KOPT-K1 (cell line): Measurements from ENCODE around the gene RPS18.

Experiments
- H3K27ac ChIP-seq: fragments of 200-600 bp; sonication (generic); 2 replicates; pipeline ENCODE4 v1.5.1; 2016; ENCODE audit warnings: antibody characterized with exemption, mild to moderate bottlenecking, low read depth, low read length; ENCODE audit not compliant: poor library complexity, severe bottlenecking
- H3K36me3 ChIP-seq: fragments of 200-600 bp; sonication (generic); 2 replicates; pipeline ENCODE4 v1.5.1; 2017; ENCODE audit warnings: antibody characterized with exemption, mild to moderate bottlenecking, low read length, moderate library complexity; ENCODE audit not compliant: insufficient read depth
- H3K9me3 ChIP-seq: fragments of 200-600 bp; sonication (generic); 2 replicates; pipeline ENCODE4 v1.5.1; 2017; ENCODE audit warnings: antibody characterized with exemption, low read length, mild to moderate bottlenecking; ENCODE audit not compliant: insufficient read depth, poor library complexity, severe bottlenecking

The RPS18 gene

DNA sequence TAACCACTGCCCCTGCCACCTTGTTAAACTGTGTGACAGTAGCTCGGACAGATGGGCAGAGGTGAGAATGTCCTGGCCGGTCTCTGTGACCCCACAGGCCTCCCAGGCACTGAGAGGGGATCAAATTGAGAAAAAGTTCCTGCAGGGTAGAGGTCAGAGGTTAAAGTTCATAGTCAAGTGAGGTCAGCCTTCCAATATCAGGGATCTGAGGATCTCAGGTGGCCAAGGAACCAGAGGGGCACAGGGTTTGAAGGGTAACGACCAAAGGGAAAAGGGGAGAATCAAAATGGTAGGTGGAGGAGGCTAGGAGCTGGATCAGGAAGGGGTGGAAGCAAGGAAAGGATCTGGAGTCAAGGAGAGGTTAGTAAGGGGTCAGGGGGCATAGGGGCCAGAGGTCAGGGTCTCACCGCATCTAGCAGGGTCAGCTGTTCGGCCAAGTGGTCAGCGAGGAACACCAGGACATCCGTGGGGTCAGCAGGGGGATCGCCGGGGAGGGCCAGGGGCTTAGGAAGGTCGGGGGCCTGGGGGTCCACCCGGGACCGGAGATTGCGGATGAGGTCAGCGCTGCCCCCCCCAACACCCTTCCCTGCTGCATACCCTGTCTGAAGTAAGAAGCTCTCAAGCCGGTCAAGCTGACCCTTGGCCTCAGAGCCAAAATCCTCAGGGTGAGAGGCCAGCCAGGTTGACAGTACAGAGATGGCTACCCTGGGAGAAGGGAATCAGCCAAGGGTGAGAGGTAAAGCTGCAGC is 23.9 kb downstream of the RPS18 start:
- Histone ChIP-seq H3K9me3 (no peaks in the 10 kb centered on the region), H3K27ac (no peak overlapping the region), H3K36me3 (peaks cover 59% of the 10 kb centered on the region)

DNA sequence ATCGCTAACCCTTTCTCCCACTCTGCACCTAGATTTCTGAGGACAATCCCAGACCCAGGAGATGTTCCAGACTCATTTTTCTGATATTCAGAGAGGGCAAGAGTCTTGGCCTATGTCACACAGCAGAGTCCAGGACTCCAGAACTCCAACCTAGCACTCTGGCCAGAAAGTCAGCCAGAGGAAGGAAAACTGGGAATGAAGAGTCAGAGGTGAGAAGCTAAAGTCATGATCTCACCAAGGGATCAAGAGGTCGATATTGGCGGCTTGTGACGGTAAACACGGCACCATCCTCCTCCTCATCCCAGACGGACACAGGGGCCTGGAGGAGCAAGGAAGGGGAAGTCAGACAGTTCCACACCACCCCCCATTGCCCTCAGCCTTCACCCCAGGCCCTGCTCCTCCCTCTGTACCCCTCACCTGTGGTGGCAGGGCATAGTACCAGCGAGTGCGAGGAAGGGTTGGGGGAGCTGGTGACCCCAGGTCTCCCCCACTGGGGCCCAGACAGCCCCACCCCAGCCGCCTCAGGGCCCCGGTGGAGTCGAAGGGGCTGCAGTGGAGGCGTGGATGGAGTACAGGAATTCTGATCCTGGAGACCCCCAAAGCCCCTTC is 25.0 kb downstream of the RPS18 start:
- H3K27ac ChIP-seq = no peak overlapping the region
- H3K36me3 ChIP-seq = peaks cover 59% of the 10 kb centered on the region
- H3K9me3 ChIP-seq = no peaks in the 10 kb centered on the region

GRCh38 chr6:33297406-33297955 is 25.6 kb downstream of the RPS18 start:
- Histone ChIP-seq H3K9me3 (no peaks in the 10 kb centered on the region), H3K27ac (peak overlapping the region; percentile 32), H3K36me3 (peaks cover 59% of the 10 kb centered on the region)

DNA sequence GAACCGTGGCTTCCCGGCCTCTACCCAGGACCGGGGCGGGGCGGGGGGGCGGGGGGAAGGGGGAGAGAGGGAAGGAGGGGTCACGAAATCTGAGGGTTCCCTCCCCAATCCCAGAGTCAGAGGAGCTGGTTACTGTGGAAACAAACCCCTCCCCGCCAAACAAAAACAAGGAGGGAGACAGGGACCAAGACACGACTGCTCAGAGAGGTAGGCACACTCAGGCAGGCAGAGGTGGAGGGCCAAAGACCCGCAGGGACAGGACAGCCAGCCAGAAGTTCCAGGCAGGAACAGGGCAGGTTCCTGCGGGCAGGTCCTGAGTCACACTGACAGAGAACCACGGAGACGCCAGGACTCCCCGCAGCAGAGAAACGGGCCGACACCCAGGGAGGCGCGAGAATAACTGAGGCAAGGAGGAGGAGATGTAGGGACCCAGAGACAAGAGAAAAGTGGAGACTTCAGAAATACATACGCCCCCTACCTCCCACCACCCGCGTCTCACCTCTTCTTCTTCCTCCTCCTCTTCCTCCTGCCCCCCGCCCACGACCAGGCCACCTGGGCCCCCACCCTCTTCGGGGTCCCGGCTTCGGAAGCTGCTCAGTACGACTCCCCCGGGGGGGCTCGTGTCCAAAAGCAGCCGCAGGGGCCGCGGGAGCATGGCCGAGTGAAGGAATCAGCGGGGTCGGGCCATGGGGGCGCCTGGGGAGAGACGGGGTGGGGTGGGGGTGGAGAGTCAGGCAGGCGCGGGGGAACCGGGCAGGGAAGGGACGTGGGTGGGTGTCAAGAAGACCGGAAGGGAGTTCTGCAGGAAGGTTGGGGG is 26.3 kb downstream of the RPS18 start:
- peaks cover 59% of the 10 kb centered on the region for H3K36me3 ChIP-seq
- no peaks in the 10 kb centered on the region for H3K9me3 ChIP-seq
- peak overlapping the region; percentile 96 for H3K27ac ChIP-seq

GRCh38 chr6:33298773-33299236 is 26.9 kb downstream of the RPS18 start, which contains the start of gene RGL2:
RGL2 (minus strand) TSS chr6:33298942; CDS start chr6:33298610, 332 bp downstream.
- Histone ChIP-seq H3K9me3 (no peaks in the 10 kb centered on the region), H3K36me3 (peaks cover 59% of the 10 kb centered on the region), H3K27ac (peak within 1 kb of the TSS; percentile 96)

DNA sequence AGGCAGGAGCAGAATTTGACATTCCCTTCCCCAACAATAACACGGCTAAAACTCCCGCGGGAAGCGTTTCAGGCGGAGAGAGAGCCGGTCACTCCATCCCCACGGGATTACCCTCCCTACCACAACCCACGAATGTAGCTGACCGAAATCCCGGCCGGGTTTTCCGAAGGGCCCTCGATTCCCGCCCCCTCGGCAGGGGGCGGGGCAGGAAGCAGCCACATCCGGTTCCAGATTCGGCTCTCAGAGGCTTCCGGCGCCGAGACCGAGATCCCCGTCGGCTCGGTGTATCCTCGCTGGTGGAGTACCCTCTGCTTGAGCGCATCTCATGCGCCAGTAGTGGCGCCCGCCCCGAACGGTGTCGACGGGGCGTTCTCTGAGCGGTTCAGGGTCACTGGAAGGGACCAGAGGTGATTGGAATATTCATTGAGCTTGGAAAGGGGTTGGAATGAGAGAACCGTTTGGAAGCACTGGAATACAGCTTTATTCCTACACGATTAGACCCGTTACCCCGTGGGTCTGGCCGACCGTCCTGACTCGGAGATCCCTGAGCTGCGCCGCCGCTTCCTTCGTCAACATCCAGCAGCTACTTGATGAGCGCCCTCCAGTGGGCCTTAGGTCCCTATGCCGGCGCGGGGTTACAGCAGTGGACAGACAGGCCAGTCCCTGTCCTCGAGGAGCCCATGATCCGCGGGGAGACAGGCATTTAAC is 27.5 kb downstream of the RPS18 start:
- Histone ChIP-seq H3K9me3 (no peaks in the 10 kb centered on the region), H3K27ac (peak overlapping the region; percentile 96), H3K36me3 (peaks cover 59% of the 10 kb centered on the region)

GRCh38 chr6:33301877-33302276 is 30.0 kb downstream of the RPS18 start:
- H3K9me3 ChIP-seq = no peaks in the 10 kb centered on the region
- no peak overlapping the region for H3K27ac ChIP-seq
- H3K36me3 ChIP-seq = peaks cover 62% of the 10 kb centered on the region

- Histone ChIP-seq H3K27ac (no peak overlapping the region), H3K9me3 (no peaks in the 10 kb centered on the region)
These were observed 32.3 kb downstream of the RPS18 start for GRCh38 chr6:33304216-33304615.

DNA sequence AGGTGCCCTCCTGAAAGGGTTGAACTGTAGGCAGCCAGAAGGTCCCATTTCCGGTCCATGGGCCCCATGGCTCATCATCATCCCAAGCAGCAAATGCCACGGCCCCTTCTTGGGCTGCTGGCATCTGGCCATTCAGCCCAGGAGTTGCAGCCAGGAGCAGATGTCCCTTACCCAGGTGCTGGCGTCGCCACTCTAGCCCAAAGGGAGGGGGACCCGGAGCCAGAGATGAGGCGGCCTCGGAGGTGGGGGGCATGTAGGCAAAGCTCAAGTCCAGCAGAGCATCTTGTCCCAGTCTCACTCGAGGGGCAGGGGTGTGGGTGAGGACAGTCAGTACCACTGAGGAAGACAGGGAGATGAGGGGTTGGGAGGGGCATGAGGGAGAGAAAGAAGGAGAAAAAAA is 33.2 kb downstream of the RPS18 start:
- H3K36me3 ChIP-seq = peaks cover 89% of the 10 kb centered on the region
- H3K9me3 ChIP-seq = no peaks in the 10 kb centered on the region
- no peak overlapping the region for H3K27ac ChIP-seq

More at GRCh38 chr6:33304216-33304615, 32.3 kb downstream of the RPS18 start:
- peaks cover 82% of the 10 kb centered on the region for H3K36me3 ChIP-seq

GRCh38 chr6:33306356-33306755 is 34.5 kb downstream of the RPS18 start:
- Histone ChIP-seq H3K9me3 (no peaks in the 10 kb centered on the region), H3K27ac (no peak overlapping the region), H3K36me3 (peaks cover 94% of the 10 kb centered on the region)

GRCh38 chr6:33312361-33313104 is 40.7 kb downstream of the RPS18 start:
- Histone ChIP-seq H3K27ac (peak overlapping the region; percentile 99), H3K36me3 (peaks cover 45% of the 10 kb centered on the region), H3K9me3 (no peaks in the 10 kb centered on the region)

- H3K9me3 ChIP-seq = no peaks in the 10 kb centered on the region
- H3K36me3 ChIP-seq = peaks cover 39% of the 10 kb centered on the region
- peak overlapping the region; percentile 99 for H3K27ac ChIP-seq
These were observed 41.3 kb downstream of the RPS18 start for GRCh38 chr6:33313105-33313708.

DNA sequence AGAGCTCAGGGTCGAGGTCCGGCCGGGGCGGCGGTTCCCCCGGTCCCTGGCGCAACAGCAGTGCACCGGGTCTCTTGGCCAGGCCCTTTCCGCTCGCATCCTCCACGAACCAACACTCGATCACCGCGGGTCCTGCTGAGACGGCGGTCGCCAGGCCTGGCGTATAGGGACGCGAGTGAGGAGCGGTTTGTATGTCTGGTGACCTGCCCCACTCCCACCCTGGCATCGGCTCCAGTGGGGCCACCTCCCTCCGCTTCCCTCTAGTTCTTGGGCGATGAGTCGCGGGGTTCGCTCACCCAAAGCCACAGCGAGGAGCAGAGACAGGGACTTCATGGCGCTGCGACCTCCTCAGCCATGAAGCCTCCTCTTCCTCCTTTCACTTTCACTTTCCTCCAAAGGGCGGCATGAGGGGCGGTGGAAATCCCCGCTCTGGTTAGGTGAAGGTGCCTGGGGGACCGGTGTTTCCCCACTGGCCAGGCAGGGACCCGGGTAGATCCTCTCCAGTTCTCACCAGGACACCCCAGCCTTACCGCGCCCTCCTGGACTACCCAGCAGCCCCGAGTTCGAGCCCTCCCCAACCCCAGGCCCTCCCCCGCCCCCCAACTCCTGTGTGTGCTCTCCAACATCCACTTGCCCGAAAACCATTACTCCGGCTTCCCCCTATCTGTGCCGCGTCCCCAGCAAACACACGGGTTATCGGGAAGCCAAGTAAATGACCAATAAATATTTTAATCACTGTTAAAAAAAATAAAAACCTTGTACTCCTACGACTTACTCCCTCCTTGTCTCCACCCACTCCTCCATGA is 42.0 kb downstream of the RPS18 start, which contains the start of gene TAPBP:
Gene TAPBP, minus strand, starts transcription at position 370 of the 806 bp plus-strand sequence. Its CDS starts 37 bp downstream, at position 333.
- Histone ChIP-seq H3K27ac (peak within 1 kb of the TSS; percentile 99), H3K9me3 (no peaks in the 10 kb centered on the region), H3K36me3 (peaks cover 38% of the 10 kb centered on the region)
